Kidney epithelial cell (primary cell): ENCODE data around the gene MXRA7. TPM values are rescaled to one million over a fixed set of nuclear protein-coding genes. Genes with fewer than 3 reads are reported as not detected.

ENCODE experiments used
- DNase-seq: peaks from one replicate; pipeline ENCODE4 v3.0.0-alpha.2; 2010; ENCODE audit warnings: low read depth
- H3K27me3 ChIP-seq: 2 replicates; pipeline ENCODE4 v1.6.0; 2011; ENCODE audit warnings: low read length; ENCODE audit not compliant: control insufficient read depth, insufficient read depth
- H3K36me3 ChIP-seq: 2 replicates; pipeline ENCODE4 v1.5.1; 2011; ENCODE audit warnings: low read length; ENCODE audit not compliant: control insufficient read depth, insufficient read depth
- H3K4me3 ChIP-seq: 2 replicates; pipeline ENCODE4 v1.5.1; 2011; ENCODE audit warnings: low read depth, mild to moderate bottlenecking, control low read depth, low read length
- CTCF ChIP-seq: IDR thresholded peaks from 2 replicates; pipeline ENCODE4 v1.5.1; 2011; ENCODE audit warnings: mild to moderate bottlenecking, moderate library complexity, low read length, control low read depth, inconsistent platforms; ENCODE audit not compliant: insufficient read depth, poor library complexity, severe bottlenecking
- total RNA-seq: library from RNA; depleted of rRNA; stranded (reverse); fragments of >200 nt; gene quantifications from 2 replicates; pipeline ENCODE4 v1.2.3, GENCODE V29; 2015

MXRA7 gene
- total RNA-seq, 1 donor from 2014 or later: 110 TPM

- Histone ChIP-seq H3K36me3 (no peaks in the 10 kb centered on the region), H3K4me3 (no peak overlapping the region), H3K27me3 (no peaks in the 10 kb centered on the region)
- no peak for TF ChIP-seq CTCF
- no peak for DNase-seq
Measured at GRCh38 chr17:76683921-76684745, 26.6 kb downstream of the MXRA7 start.

- Histone ChIP-seq H3K27me3 (no peaks in the 10 kb centered on the region), H3K36me3 (no peaks in the 10 kb centered on the region), H3K4me3 (no peak overlapping the region)
- DNase-seq: no peak
- peak; percentile 6 for TF ChIP-seq CTCF
Measured at GRCh38 chr17:76683011-76683755, 27.6 kb downstream of the MXRA7 start.

- Histone ChIP-seq H3K27me3 (no peaks in the 10 kb centered on the region), H3K4me3 (no peak overlapping the region), H3K36me3 (no peaks in the 10 kb centered on the region)
- no peak for TF ChIP-seq CTCF
- no peak for DNase-seq
Measured at GRCh38 chr17:76682296-76682695, 28.5 kb downstream of the MXRA7 start.

GRCh38 chr17:76681222-76682137, 29.3 kb downstream of the MXRA7 start:
- Histone ChIP-seq H3K4me3 (no peak overlapping the region), H3K36me3 (no peaks in the 10 kb centered on the region), H3K27me3 (no peaks in the 10 kb centered on the region)
- no peak for DNase-seq
- TF ChIP-seq CTCF: peak; percentile 84

GRCh38 chr17:76679239-76679638, 31.5 kb downstream of the MXRA7 start:
- TF ChIP-seq CTCF: no peak
- Histone ChIP-seq H3K27me3 (no peaks in the 10 kb centered on the region), H3K4me3 (no peak overlapping the region), H3K36me3 (no peaks in the 10 kb centered on the region)
- DNase-seq: no peak
